HG02938 (cell line): ENCODE data around the gene NXF2B.
"Not testable (repeated sequence)": the region's sequence is repeated elsewhere in the genome, so short reads cannot be mapped to it uniquely, and the experiment has no call there.

Experiments
- ATAC-seq: cut with Tn5 transposase; IDR thresholded peaks from one replicate; pipeline ENCODE4 v1.9.1; 2021; ENCODE audit warnings: mild to moderate bottlenecking, moderate library complexity; ENCODE audit not compliant: unreplicated experiment

NXF2B gene, protein sequence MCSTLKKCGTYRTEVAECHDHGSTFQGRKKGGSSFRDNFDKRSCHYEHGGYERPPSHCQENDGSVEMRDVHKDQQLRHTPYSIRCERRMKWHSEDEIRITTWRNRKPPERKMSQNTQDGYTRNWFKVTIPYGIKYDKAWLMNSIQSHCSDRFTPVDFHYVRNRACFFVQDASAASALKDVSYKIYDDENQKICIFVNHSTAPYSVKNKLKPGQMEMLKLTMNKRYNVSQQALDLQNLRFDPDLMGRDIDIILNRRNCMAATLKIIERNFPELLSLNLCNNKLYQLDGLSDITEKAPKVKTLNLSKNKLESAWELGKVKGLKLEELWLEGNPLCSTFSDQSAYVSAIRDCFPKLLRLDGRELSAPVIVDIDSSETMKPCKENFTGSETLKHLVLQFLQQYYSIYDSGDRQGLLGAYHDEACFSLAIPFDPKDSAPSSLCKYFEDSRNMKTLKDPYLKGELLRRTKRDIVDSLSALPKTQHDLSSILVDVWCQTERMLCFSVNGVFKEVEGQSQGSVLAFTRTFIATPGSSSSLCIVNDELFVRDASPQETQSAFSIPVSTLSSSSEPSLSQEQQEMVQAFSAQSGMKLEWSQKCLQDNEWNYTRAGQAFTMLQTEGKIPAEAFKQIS

DNA sequence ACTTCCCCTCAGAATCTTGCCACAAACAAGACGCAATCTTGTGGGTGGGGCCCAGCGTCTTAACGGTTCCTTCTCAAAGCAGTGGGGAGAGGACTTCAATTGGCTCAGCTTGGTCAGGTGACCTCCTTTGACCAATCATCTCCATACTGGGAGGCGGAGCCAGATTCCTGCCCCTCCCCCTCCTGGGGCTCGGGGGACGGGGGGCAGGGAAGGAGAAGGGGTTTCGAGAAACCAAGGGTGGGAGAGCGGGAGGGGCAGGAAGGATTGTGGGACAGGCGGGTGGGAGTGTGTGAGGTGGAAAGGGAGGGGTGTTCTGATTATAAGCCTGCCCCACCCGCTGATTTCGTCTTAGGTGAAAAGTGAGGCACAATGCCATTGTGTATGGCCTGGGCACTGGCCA lies at the start of gene NXF2B:
TSS of gene NXF2B (minus strand) at position 101 of the 400 bp plus-strand sequence. CDS start 59,972 bp downstream, outside the sequence.
- ATAC-seq = not testable (repeated sequence)

DNA sequence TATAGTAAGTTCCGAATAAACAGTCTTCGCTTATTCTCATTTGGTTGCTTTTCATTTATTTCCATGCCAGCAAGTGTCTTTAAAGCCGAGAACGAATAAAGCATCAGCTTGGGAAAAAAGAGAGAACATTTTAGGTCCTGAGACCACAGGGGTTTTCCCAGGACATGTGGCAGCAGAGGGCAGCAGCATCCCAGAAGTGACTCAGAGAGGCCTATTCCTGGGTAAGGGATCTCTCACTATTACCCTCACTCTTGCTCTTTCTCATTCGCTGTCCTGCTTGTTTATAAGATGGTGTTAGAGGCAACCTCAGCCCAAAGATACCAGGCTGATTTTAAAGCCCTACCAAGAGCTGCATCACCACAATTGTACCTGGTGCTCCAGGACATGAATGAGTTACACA lies 39.0 kb upstream of the NXF2B start:
- ATAC-seq = not testable (repeated sequence)

DNA sequence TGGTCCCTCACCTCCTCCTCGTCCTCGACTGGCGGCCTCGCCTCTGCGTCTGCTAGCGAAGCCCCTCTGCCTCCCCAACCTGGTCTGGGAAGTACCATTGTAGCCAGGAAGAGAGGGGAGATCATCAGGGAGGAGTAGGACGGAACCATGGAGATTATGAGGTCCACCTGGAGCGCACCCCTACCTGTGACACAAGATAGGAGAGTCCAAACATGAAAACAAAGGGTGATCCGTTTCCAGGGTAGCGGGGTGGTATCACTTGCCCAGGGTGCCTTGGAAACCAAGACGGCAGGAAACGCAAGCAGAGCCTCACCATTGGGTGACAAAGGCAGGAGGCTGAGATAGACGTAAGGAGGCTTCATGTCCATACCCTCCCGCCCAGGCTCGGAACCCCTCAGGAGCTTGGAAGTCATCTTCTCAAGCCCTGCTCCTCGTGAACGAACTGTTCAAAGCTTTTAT lies 32.0 kb upstream of the NXF2B start, which contains the start of gene TCP11X2:
TSS of gene TCP11X2 (minus strand) at position 51 of the 459 bp plus-strand sequence.
- ATAC-seq = not testable (repeated sequence)

- ATAC-seq = not testable (repeated sequence)
Observed at GRCh38 chrX:102470215-102470614, 30.4 kb upstream of the NXF2B start.

DNA sequence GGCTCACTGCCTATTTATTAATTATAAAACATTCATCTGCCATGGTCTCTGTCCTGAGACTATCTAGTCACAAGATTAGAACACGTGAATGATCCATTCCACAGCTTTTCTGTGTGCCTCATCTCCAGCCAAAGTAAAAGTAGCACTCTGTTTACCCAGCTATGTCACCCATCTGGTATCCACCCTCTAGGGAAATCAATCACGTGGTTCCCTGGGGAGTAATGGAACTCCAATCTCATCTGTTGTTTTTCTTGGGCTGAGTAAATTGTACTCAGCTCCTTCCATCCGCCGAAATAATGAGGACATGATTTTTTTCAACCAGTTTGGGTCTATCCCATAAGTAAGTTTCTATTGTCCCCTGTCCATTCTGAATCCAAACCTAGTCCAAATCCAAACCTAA lies 18.8 kb upstream of the NXF2B start:
- not testable (repeated sequence) for ATAC-seq

DNA sequence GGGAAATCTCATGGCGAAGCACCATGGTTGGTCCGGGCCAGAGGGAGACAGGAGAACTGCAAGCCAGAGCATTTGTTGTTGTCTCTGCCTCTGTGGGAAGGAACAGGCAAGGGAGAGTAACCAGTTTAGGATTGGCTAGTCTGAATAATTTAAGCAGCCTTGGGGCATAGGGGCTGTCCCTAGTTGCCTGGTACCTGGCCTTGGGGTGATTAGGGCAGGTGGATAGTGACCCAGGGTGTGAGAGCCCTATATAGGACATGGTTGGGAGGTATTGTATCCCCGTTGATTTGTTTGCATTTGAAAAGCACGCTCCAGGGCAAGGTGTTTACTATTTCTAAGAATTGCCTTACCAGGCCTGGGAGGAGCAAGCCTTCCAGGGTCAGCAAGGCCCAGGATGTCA lies 25.3 kb downstream of the NXF2B start:
- not testable (repeated sequence) for ATAC-seq

GRCh38 chrX:102345916-102346315 lies 93.9 kb downstream of the NXF2B start:
- no peak for ATAC-seq

- ATAC-seq = no peak
Observed at GRCh38 chrX:102341867-102342266, 97.9 kb downstream of the NXF2B start.

DNA sequence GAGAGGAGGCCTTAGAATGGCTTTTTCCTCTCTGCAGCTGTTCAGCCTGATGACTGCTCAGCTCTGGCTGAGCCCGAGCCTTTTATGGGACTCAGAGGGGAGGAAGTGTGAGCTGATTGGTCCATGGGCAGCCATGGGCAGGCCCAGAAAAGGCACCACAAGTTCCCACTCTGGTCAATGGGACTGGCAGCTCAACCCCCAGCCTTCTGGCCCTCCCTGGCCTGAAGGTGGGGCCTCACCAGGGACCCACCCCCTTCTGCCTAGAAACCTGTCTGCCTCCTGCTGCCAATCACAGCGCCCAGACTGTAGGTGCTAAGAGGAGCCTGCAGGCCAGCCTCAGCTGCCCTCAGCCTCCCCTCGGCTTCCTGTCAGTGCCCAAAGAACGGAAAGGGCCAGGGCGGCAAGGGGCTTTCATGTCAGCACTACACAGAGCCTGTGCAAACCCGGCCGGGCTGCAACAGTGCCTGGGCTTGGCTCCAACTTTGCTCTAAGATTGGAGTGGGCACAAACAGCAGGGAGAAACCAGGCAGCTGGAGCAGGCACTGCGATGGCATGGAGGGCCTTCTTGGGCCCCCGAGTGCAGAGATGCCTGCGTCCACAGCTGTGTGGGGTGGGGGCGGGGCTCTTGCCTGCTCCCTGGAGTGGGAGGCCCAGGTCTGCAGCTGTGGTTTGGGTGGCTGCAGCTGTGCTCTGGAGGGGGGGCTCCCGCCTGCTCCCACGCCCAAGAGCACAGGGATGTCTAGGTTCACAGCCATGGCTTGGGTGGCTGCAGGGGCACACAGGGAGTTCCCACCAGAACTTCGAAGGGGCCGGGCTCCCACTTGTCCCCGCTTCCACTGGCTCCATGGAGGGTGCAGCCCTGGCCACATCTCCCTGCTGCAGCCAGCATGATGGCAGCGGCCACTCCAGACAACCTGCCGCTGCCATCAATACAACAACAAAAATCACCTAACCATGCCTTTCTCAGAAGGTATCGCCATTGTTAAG lies 100.2 kb downstream of the NXF2B start:
- ATAC-seq = no peak

DNA sequence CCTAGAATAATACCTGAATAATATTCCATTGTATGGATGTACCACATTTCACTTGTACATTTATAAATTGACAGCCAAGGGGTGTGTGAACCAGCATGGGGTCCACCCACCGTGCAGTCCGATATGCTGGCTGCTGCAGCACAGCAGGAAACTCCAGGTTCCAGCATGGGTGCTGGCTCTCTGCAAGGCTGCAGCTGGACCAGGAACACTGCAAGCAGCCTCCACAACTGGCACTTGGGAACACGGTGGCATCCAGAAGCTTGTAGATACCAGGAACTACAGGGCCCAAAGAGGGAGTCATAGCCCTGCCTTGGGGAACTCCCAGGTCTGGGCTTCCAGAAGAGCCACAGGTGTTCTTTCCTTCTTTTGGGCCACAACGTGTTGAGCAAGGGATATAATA lies 101.6 kb downstream of the NXF2B start:
- no peak for ATAC-seq
